ENCODE results near the gene TENT4A. TPM values are rescaled to one million over a fixed set of nuclear protein-coding genes. Genes with fewer than 3 reads are reported as not detected.

TENT4A gene
- total RNA-seq, 1 experiment from 2014 or later = 32.3 TPM

GRCh38 chr5:6716629-6717149 is 3.5 kb downstream of the TENT4A start:
- intact Hi-C loops (cut with micrococcal nuclease; ENCODE audit: unreplicated experiment) = no loop called here
- BruUV-seq (replicated peaks) = no TSS peak
- DNase-seq = no peak
- Mint-ChIP-seq H3K27me3 (ENCODE audit: insufficient read depth, unreplicated experiment) (no peaks in the 10 kb centered on the region), H3K36me3 (ENCODE audit: insufficient read depth, unreplicated experiment) (peaks cover 27% of the 10 kb centered on the region), H3K4me1 (ENCODE audit: low read depth, unreplicated experiment) (peaks cover 18% of the 10 kb centered on the region), H3K9me3 (ENCODE audit: unreplicated experiment) (no peaks in the 10 kb centered on the region), H3K4me3 (ENCODE audit: unreplicated experiment) (peak overlapping the region; percentile 58), H3K27ac (ENCODE audit: unreplicated experiment) (peak overlapping the region; percentile 9)
- ChIA-PET POLR2A (no interaction called here), CTCF (no interaction called here)
- Histone ChIP-seq H3K27me3 (replicated peaks; ENCODE audit: control insufficient read depth, insufficient read depth, low read length) (no peaks in the 10 kb centered on the region), H3K4me3 (ENCODE audit: low read depth, low read length) (no peak overlapping the region), H3K36me3 (ENCODE audit: control insufficient read depth, insufficient read depth, low read length) (peaks cover 3% of the 10 kb centered on the region; the same call in 1 of the 2 replicates), H3K9me3 (no peaks in the 10 kb centered on the region), H3K4me1 (peaks cover 16% of the 10 kb centered on the region)
- TF ChIP-seq CTCF (IDR thresholded peaks at IDR 0.05; ENCODE audit: insufficient read depth in 1 of 2, low read depth in 1 of 2, low read length in 1 of 2, severe bottlenecking in 1 of 2, unreplicated experiment in 1 of 2) = no peak

GRCh38 chr5:6717247-6717646 is 4.0 kb downstream of the TENT4A start:
- no peak overlapping the region for H3K4me3 ChIP-seq (ENCODE audit: low read depth, low read length)
- H3K36me3 ChIP-seq (ENCODE audit: control insufficient read depth, insufficient read depth, low read length) = peaks cover 3% of the 10 kb centered on the region; the same call in 1 of the 2 replicates
- no peaks in the 10 kb centered on the region for H3K27me3 ChIP-seq (replicated peaks; ENCODE audit: control insufficient read depth, insufficient read depth, low read length)
- Mint-ChIP-seq H3K4me3 (ENCODE audit: unreplicated experiment) (no peak overlapping the region), H3K36me3 (ENCODE audit: insufficient read depth, unreplicated experiment) (peaks cover 24% of the 10 kb centered on the region), H3K9me3 (ENCODE audit: unreplicated experiment) (no peaks in the 10 kb centered on the region), H3K27me3 (ENCODE audit: insufficient read depth, unreplicated experiment) (no peaks in the 10 kb centered on the region), H3K27ac (ENCODE audit: unreplicated experiment) (no peak overlapping the region), H3K4me1 (ENCODE audit: low read depth, unreplicated experiment) (peaks cover 18% of the 10 kb centered on the region)
- intact Hi-C loops (cut with micrococcal nuclease; ENCODE audit: unreplicated experiment) = no loop called here
- no TSS peak for BruUV-seq (replicated peaks)
- DNase-seq = no peak
- POLR2A ChIA-PET = no interaction called here
- no peak for TF ChIP-seq CTCF (IDR thresholded peaks at IDR 0.05; ENCODE audit: insufficient read depth in 1 of 2, low read depth in 1 of 2, low read length in 1 of 2, severe bottlenecking in 1 of 2, unreplicated experiment in 1 of 2)
- CTCF ChIA-PET = no interaction called here
- H3K4me1 ChIP-seq = peaks cover 16% of the 10 kb centered on the region
- H3K9me3 ChIP-seq = no peaks in the 10 kb centered on the region

- no peak overlapping the region for H3K4me3 ChIP-seq (ENCODE audit: low read depth, low read length)
- Mint-ChIP-seq H3K9me3 (ENCODE audit: unreplicated experiment) (no peaks in the 10 kb centered on the region), H3K4me1 (ENCODE audit: low read depth, unreplicated experiment) (peaks cover 18% of the 10 kb centered on the region), H3K27ac (ENCODE audit: unreplicated experiment) (no peak overlapping the region), H3K4me3 (ENCODE audit: unreplicated experiment) (no peak overlapping the region), H3K27me3 (ENCODE audit: insufficient read depth, unreplicated experiment) (no peaks in the 10 kb centered on the region), H3K36me3 (ENCODE audit: insufficient read depth, unreplicated experiment) (peaks cover 19% of the 10 kb centered on the region)
- no peaks in the 10 kb centered on the region for H3K27me3 ChIP-seq (replicated peaks; ENCODE audit: control insufficient read depth, insufficient read depth, low read length)
- ChIA-PET CTCF (no interaction called here), POLR2A (no interaction called here)
- peaks cover 3% of the 10 kb centered on the region; the same call in 1 of the 2 replicates for H3K36me3 ChIP-seq (ENCODE audit: control insufficient read depth, insufficient read depth, low read length)
- H3K9me3 ChIP-seq = no peaks in the 10 kb centered on the region
- intact Hi-C loops (cut with micrococcal nuclease; ENCODE audit: unreplicated experiment) = no loop called here
- peaks cover 16% of the 10 kb centered on the region for H3K4me1 ChIP-seq
- TF ChIP-seq CTCF (IDR thresholded peaks at IDR 0.05; ENCODE audit: insufficient read depth in 1 of 2, low read depth in 1 of 2, low read length in 1 of 2, severe bottlenecking in 1 of 2, unreplicated experiment in 1 of 2) = no peak
- DNase-seq = no peak
- no TSS peak for BruUV-seq (replicated peaks)
These were observed 4.5 kb downstream of the TENT4A start for GRCh38 chr5:6717687-6718086.

All from Caco-2 (cell line).